Measurements from ENCODE around the gene SLC32A1. TPM values are rescaled to one million over a fixed set of nuclear protein-coding genes. Genes with fewer than 3 reads are reported as not detected.
A peak's percentile ranks its signal among the peaks of the same experiment; 100 is the strongest.

Gene SLC32A1
- total and polyA plus RNA-seq, 2 of the 13 experiments (the other 11 are each of a cell fraction or from before 2014, with no cell fraction given), result not detected

DNA sequence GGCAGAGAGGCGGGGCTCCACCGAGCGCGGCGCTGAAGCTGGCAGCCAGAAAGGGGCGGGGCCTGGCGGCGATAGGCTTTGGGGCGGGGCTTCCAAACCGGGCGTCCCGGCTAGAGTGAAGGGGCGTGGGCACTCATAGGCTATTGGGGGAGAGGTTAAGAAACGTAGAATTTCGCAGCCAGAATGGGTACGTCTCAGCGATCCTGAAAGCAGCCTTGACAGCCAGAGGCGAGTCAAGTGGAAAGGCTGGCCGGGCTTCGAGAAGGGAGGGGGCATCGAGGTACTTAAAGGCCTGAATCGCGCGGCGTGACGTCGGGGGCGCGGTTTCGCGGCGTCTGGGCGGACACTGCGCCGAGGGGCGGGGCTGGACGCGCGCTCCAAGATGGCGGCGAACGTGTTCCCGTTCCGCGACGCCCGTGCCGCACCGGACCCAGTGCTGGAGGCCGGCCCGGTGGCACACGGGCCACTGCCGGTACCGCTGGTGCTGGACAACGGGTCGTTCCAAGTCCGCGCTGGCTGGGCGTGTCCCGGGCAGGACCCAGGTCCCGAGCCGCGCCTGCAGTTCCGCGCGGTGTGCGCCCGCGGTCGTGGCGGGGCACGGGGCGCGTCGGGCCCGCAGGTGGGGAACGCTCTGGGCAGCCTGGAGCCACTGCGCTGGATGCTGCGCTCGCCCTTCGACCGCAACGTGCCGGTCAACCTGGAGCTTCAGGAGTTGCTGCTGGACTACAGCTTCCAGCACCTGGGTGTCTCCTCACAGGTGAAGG, 24.0 kb downstream of the SLC32A1 start, which contains the start of gene ACTR5 (continued):
- TF ChIP-seq, protein P1, sequence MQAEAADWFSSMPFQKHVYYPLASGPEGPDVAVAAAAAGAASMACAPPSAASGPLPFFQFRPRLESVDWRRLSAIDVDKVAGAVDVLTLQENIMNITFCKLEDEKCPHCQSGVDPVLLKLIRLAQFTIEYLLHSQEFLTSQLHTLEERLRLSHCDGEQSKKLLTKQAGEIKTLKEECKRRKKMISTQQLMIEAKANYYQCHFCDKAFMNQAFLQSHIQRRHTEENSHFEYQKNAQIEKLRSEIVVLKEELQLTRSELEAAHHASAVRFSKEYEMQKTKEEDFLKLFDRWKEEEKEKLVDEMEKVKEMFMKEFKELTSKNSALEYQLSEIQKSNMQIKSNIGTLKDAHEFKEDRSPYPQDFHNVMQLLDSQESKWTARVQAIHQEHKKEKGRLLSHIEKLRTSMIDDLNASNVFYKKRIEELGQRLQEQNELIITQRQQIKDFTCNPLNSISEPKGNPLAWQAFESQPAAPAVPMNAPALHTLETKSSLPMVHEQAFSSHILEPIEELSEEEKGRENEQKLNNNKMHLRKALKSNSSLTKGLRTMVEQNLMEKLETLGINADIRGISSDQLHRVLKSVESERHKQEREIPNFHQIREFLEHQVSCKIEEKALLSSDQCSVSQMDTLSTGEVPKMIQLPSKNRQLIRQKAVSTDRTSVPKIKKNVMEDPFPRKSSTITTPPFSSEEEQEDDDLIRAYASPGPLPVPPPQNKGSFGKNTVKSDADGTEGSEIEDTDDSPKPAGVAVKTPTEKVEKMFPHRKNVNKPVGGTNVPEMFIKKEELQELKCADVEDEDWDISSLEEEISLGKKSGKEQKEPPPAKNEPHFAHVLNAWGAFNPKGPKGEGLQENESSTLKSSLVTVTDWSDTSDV (CRISPR knock-in tag; IDR thresholded peaks at IDR 0.05), result peak; percentile 86; the same call in 1 of the 2 replicates
- no peak for TF ChIP-seq JDP2 (CRISPR knock-in tag; IDR thresholded peaks at IDR 0.05; ENCODE audit: borderline replicate concordance)
- TF ChIP-seq, protein P2, sequence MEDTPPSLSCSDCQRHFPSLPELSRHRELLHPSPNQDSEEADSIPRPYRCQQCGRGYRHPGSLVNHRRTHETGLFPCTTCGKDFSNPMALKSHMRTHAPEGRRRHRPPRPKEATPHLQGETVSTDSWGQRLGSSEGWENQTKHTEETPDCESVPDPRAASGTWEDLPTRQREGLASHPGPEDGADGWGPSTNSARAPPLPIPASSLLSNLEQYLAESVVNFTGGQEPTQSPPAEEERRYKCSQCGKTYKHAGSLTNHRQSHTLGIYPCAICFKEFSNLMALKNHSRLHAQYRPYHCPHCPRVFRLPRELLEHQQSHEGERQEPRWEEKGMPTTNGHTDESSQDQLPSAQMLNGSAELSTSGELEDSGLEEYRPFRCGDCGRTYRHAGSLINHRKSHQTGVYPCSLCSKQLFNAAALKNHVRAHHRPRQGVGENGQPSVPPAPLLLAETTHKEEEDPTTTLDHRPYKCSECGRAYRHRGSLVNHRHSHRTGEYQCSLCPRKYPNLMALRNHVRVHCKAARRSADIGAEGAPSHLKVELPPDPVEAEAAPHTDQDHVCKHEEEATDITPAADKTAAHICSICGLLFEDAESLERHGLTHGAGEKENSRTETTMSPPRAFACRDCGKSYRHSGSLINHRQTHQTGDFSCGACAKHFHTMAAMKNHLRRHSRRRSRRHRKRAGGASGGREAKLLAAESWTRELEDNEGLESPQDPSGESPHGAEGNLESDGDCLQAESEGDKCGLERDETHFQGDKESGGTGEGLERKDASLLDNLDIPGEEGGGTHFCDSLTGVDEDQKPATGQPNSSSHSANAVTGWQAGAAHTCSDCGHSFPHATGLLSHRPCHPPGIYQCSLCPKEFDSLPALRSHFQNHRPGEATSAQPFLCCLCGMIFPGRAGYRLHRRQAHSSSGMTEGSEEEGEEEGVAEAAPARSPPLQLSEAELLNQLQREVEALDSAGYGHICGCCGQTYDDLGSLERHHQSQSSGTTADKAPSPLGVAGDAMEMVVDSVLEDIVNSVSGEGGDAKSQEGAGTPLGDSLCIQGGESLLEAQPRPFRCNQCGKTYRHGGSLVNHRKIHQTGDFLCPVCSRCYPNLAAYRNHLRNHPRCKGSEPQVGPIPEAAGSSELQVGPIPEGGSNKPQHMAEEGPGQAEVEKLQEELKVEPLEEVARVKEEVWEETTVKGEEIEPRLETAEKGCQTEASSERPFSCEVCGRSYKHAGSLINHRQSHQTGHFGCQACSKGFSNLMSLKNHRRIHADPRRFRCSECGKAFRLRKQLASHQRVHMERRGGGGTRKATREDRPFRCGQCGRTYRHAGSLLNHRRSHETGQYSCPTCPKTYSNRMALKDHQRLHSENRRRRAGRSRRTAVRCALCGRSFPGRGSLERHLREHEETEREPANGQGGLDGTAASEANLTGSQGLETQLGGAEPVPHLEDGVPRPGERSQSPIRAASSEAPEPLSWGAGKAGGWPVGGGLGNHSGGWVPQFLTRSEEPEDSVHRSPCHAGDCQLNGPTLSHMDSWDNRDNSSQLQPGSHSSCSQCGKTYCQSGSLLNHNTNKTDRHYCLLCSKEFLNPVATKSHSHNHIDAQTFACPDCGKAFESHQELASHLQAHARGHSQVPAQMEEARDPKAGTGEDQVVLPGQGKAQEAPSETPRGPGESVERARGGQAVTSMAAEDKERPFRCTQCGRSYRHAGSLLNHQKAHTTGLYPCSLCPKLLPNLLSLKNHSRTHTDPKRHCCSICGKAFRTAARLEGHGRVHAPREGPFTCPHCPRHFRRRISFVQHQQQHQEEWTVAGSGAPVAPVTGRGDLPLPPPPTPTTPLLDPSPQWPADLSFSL (CRISPR knock-in tag; IDR thresholded peaks at IDR 0.05), result no peak; the same call in 1 of the 2 replicates
- TF ChIP-seq KDM5B (CRISPR knock-in tag; IDR thresholded peaks at IDR 0.05; ENCODE audit: borderline replicate concordance), result peak; percentile 100
- TF ChIP-seq NFATC3 (CRISPR knock-in tag; IDR thresholded peaks at IDR 0.05), result peak; percentile 63; the same call in 1 of the 2 replicates
- TF ChIP-seq EP300 (IDR thresholded peaks at IDR 0.05; ENCODE audit: low read depth in 2 of 2, low read length in 2 of 2), result no peak
- no peak for TF ChIP-seq EP300 (CRISPR knock-in tag; IDR thresholded peaks at IDR 0.05; ENCODE audit: borderline replicate concordance)
- no peak for TF ChIP-seq JUNB (CRISPR knock-in tag; IDR thresholded peaks at IDR 0.05; ENCODE audit: borderline replicate concordance)
- TF ChIP-seq, protein P3, sequence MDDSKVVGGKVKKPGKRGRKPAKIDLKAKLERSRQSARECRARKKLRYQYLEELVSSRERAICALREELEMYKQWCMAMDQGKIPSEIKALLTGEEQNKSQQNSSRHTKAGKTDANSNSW (CRISPR knock-in tag; IDR thresholded peaks at IDR 0.05; ENCODE audit: borderline replicate concordance), result 0 out of 2 replicates have a peak, but pooled peaks have one; percentile 43
- no peak; the same call in 1 of the 2 replicates for TF ChIP-seq ZNF564 (CRISPR knock-in tag; IDR thresholded peaks at IDR 0.05)
- TF ChIP-seq RARG (CRISPR knock-in tag; IDR thresholded peaks at IDR 0.05; ENCODE audit: low read depth), result peak; percentile 71; the same call in 1 of the 2 replicates
- TF ChIP-seq FOXA3 (CRISPR knock-in tag; IDR thresholded peaks at IDR 0.05), result peak; percentile 36
- peak; percentile 17 for TF ChIP-seq CCAR2 (optimal IDR thresholded peaks at IDR 0.05; ENCODE audit: low read depth, low read length)
- 0 out of 2 replicates have a peak, but pooled peaks have one; percentile 26 for TF ChIP-seq RFX5 (IDR thresholded peaks at IDR 0.05; ENCODE audit: low read depth, low read length)
- TF ChIP-seq SATB2 (CRISPR knock-in tag; IDR thresholded peaks at IDR 0.05), result 0 out of 2 replicates have a peak, but pooled peaks have one; percentile 27
- TF ChIP-seq, protein P4, sequence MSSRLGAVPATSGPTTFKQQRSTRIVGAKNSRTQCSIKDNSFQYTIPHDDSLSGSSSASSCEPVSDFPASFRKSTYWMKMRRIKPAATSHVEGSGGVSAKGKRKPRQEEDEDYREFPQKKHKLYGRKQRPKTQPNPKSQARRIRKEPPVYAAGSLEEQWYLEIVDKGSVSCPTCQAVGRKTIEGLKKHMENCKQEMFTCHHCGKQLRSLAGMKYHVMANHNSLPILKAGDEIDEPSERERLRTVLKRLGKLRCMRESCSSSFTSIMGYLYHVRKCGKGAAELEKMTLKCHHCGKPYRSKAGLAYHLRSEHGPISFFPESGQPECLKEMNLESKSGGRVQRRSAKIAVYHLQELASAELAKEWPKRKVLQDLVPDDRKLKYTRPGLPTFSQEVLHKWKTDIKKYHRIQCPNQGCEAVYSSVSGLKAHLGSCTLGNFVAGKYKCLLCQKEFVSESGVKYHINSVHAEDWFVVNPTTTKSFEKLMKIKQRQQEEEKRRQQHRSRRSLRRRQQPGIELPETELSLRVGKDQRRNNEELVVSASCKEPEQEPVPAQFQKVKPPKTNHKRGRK (CRISPR knock-in tag; IDR thresholded peaks at IDR 0.05), result peak; percentile 95
- TF ChIP-seq PRMT3 (CRISPR knock-in tag; IDR thresholded peaks at IDR 0.05; ENCODE audit: borderline replicate concordance, low read depth), result 0 out of 2 replicates have a peak, but pooled peaks have one; percentile 84
